ENCODE results near the gene GPX7.

Gene GPX7

GRCh38 chr1:52558941-52559340, 43.2 kb upstream of the GPX7 start:
- no peak for ATAC-seq (ENCODE audit: insufficient read depth, low read depth)
- peaks cover 14% of the 10 kb centered on the region for H3K4me1 ChIP-seq (ENCODE audit: insufficient read depth, low read length)
- DNase-seq = no peak

GRCh38 chr1:52559875-52560274, 42.3 kb upstream of the GPX7 start:
- no peak overlapping the region for H3K4me2 ChIP-seq (ENCODE audit: insufficient read depth, low read length)
- DNase-seq = no peak
- H3K4me1 ChIP-seq (ENCODE audit: insufficient read depth, low read length) = peaks cover 5% of the 10 kb centered on the region
- H3K27me3 ChIP-seq (ENCODE audit: insufficient read depth, low read length, poor library complexity) = no peaks in the 10 kb centered on the region
- H3K9me3 ChIP-seq (ENCODE audit: insufficient read depth, low read length, severe bottlenecking) = no peaks in the 10 kb centered on the region
- no peak overlapping the region for H3K27ac ChIP-seq (ENCODE audit: low read length)
- H2AFZ ChIP-seq (ENCODE audit: low read depth, low read length) = no peak overlapping the region
- no peaks in the 10 kb centered on the region for H3K79me2 ChIP-seq (ENCODE audit: insufficient read depth, low read length)
- no peaks in the 10 kb centered on the region for H4K20me1 ChIP-seq (ENCODE audit: insufficient read depth, low read length)
- H3K9ac ChIP-seq (ENCODE audit: low read depth, low read length) = no peak overlapping the region
- no peak overlapping the region for H3K4me3 ChIP-seq (ENCODE audit: low read depth in 1 of 2, low read length in 2 of 2)
- TF ChIP-seq CTCF (IDR thresholded peaks at IDR 0.05; ENCODE audit: borderline replicate concordance, extremely low read depth, low read length, poor library complexity, severe bottlenecking) = no peak
- TF ChIP-seq EZH2 (IDR thresholded peaks at IDR 0.05; ENCODE audit: borderline replicate concordance, low read depth, low read length, severe bottlenecking) = no peak
- H3K36me3 ChIP-seq (ENCODE audit: insufficient read depth, low read length) = no peaks in the 10 kb centered on the region
- ATAC-seq (ENCODE audit: insufficient read depth, low read depth) = no peak

More at GRCh38 chr1:52558941-52559340, 43.2 kb upstream of the GPX7 start:
- no peak for TF ChIP-seq CTCF (IDR thresholded peaks at IDR 0.05; ENCODE audit: borderline replicate concordance, extremely low read depth, low read length, poor library complexity, severe bottlenecking)
- Histone ChIP-seq H3K27me3 (ENCODE audit: insufficient read depth, low read length, poor library complexity) (no peaks in the 10 kb centered on the region), H3K36me3 (ENCODE audit: insufficient read depth, low read length) (no peaks in the 10 kb centered on the region), H4K20me1 (ENCODE audit: insufficient read depth, low read length) (no peaks in the 10 kb centered on the region), H3K4me2 (ENCODE audit: insufficient read depth, low read length) (no peak overlapping the region), H3K9me3 (ENCODE audit: insufficient read depth, low read length, severe bottlenecking) (no peaks in the 10 kb centered on the region), H3K79me2 (ENCODE audit: insufficient read depth, low read length) (peaks cover 5% of the 10 kb centered on the region), H3K4me3 (ENCODE audit: low read depth in 1 of 2, low read length in 2 of 2) (no peak overlapping the region), H3K9ac (ENCODE audit: low read depth, low read length) (no peak overlapping the region), H2AFZ (ENCODE audit: low read depth, low read length) (no peak overlapping the region), H3K27ac (ENCODE audit: low read length) (no peak overlapping the region)

- Histone ChIP-seq H3K4me1 (ENCODE audit: insufficient read depth, low read length) (no peaks in the 10 kb centered on the region), H3K27ac (ENCODE audit: low read length) (no peak overlapping the region), H3K4me3 (ENCODE audit: low read depth in 1 of 2, low read length in 2 of 2) (no peak overlapping the region), H2AFZ (ENCODE audit: low read depth, low read length) (no peak overlapping the region), H3K79me2 (ENCODE audit: insufficient read depth, low read length) (no peaks in the 10 kb centered on the region), H3K9ac (ENCODE audit: low read depth, low read length) (no peak overlapping the region), H4K20me1 (ENCODE audit: insufficient read depth, low read length) (no peaks in the 10 kb centered on the region), H3K36me3 (ENCODE audit: insufficient read depth, low read length) (no peaks in the 10 kb centered on the region), H3K9me3 (ENCODE audit: insufficient read depth, low read length, severe bottlenecking) (no peaks in the 10 kb centered on the region), H3K27me3 (ENCODE audit: insufficient read depth, low read length, poor library complexity) (no peaks in the 10 kb centered on the region), H3K4me2 (ENCODE audit: insufficient read depth, low read length) (no peak overlapping the region)
- TF ChIP-seq CTCF (IDR thresholded peaks at IDR 0.05; ENCODE audit: borderline replicate concordance, extremely low read depth, low read length, poor library complexity, severe bottlenecking) (no peak), EZH2 (IDR thresholded peaks at IDR 0.05; ENCODE audit: borderline replicate concordance, low read depth, low read length, severe bottlenecking) (no peak)
- ATAC-seq (ENCODE audit: insufficient read depth, low read depth) = no peak
- DNase-seq = no peak
Observed at GRCh38 chr1:52562766-52563165, 39.4 kb upstream of the GPX7 start.

- TF ChIP-seq EZH2 (IDR thresholded peaks at IDR 0.05; ENCODE audit: borderline replicate concordance, low read depth, low read length, severe bottlenecking) = no peak
- no peak for TF ChIP-seq CTCF (IDR thresholded peaks at IDR 0.05; ENCODE audit: borderline replicate concordance, extremely low read depth, low read length, poor library complexity, severe bottlenecking)
- Histone ChIP-seq H3K4me1 (ENCODE audit: insufficient read depth, low read length) (no peaks in the 10 kb centered on the region), H3K9ac (ENCODE audit: low read depth, low read length) (no peak overlapping the region), H4K20me1 (ENCODE audit: insufficient read depth, low read length) (no peaks in the 10 kb centered on the region), H3K4me2 (ENCODE audit: insufficient read depth, low read length) (no peak overlapping the region), H3K27me3 (ENCODE audit: insufficient read depth, low read length, poor library complexity) (no peaks in the 10 kb centered on the region), H3K36me3 (ENCODE audit: insufficient read depth, low read length) (no peaks in the 10 kb centered on the region), H3K4me3 (ENCODE audit: low read depth in 1 of 2, low read length in 2 of 2) (no peak overlapping the region), H3K79me2 (ENCODE audit: insufficient read depth, low read length) (no peaks in the 10 kb centered on the region), H3K9me3 (ENCODE audit: insufficient read depth, low read length, severe bottlenecking) (no peaks in the 10 kb centered on the region), H3K27ac (ENCODE audit: low read length) (no peak overlapping the region), H2AFZ (ENCODE audit: low read depth, low read length) (no peak overlapping the region)
- DNase-seq (no peak), ATAC-seq (ENCODE audit: insufficient read depth, low read depth) (no peak)
Observed at GRCh38 chr1:52567943-52568342, 34.2 kb upstream of the GPX7 start.
